Keratinocyte (primary cell): ENCODE results near the gene DNAAF5. TPM values are rescaled to one million over a fixed set of nuclear protein-coding genes. Genes with fewer than 3 reads are reported as not detected.

ENCODE experiments used
- DNase-seq: peaks from one replicate; pipeline ENCODE4 v3.0.0-alpha.2; 2011; ENCODE audit warnings: low read depth, missing footprints, low spot score
- FAIRE-seq: peaks from 2 replicates; lab custom pipeline; 2011; peaks lifted over from hg19 to GRCh38; lab: Jason Lieb, UNC
- H2AFZ ChIP-seq: 2 replicates; pipeline ENCODE4 v1.6.0; 2012; ENCODE audit warnings: low read length, control low read depth, inconsistent platforms; ENCODE audit not compliant: control insufficient read depth
- H3K27ac ChIP-seq: 2 replicates; pipeline ENCODE4 v1.5.1; 2011; ENCODE audit warnings: low read length; ENCODE audit not compliant: control insufficient read depth, insufficient read depth
- H3K27me3 ChIP-seq: 3 replicates; pipeline ENCODE4 v1.6.0; 2011; ENCODE audit warnings: low read length; ENCODE audit not compliant: control insufficient read depth, insufficient read depth; ENCODE audit errors: extremely low read depth
- H3K36me3 ChIP-seq, 2 experiments: 2 replicates in 1 of 2; 3 replicates in 1 of 2; pipeline ENCODE4 v1.5.1; 2011; ENCODE audit warnings: low read length in 2 of 2, mild to moderate bottlenecking in 1 of 2; ENCODE audit not compliant: control insufficient read depth in 2 of 2, insufficient read depth in 2 of 2; ENCODE audit errors: extremely low read depth in 1 of 2
- H3K4me1 ChIP-seq: 3 replicates; pipeline ENCODE4 v1.5.1; 2011; ENCODE audit warnings: low read length; ENCODE audit not compliant: control insufficient read depth, insufficient read depth; ENCODE audit errors: extremely low read depth
- H3K4me2 ChIP-seq: 3 replicates; pipeline ENCODE4 v1.6.0; 2011; ENCODE audit warnings: low read depth, low read length; ENCODE audit not compliant: control insufficient read depth, insufficient read depth; ENCODE audit errors: extremely low read depth
- H3K4me3 ChIP-seq, 3 experiments: fragments of 200-600 bp in 1 of 3; sonication (generic) in 1 of 3; 2 replicates in 2 of 3; 3 replicates in 1 of 3; pipeline ENCODE4 v1.5.1; 2011 to 2016; ENCODE audit warnings: low read length in 3 of 3, mild to moderate bottlenecking in 3 of 3, control low read depth in 2 of 3, inconsistent platforms in 1 of 3, low read depth in 1 of 3, mixed read lengths in 1 of 3, mixed run types in 1 of 3, moderate library complexity in 1 of 3; ENCODE audit not compliant: control insufficient read depth in 2 of 3, insufficient read depth in 2 of 3; ENCODE audit errors: extremely low read depth in 1 of 3
- H3K79me2 ChIP-seq: 2 replicates; pipeline ENCODE4 v1.6.0; 2012; ENCODE audit warnings: low read length; ENCODE audit not compliant: control insufficient read depth, insufficient read depth
- H3K9ac ChIP-seq: 3 replicates; pipeline ENCODE4 v1.6.0; 2011; ENCODE audit warnings: low read length; ENCODE audit not compliant: control insufficient read depth, insufficient read depth; ENCODE audit errors: extremely low read depth
- H3K9me1 ChIP-seq: 3 replicates; pipeline ENCODE4 v1.6.0; 2011; ENCODE audit warnings: low read length; ENCODE audit not compliant: control insufficient read depth, insufficient read depth; ENCODE audit errors: extremely low read depth
- H3K9me3 ChIP-seq: 2 replicates; pipeline ENCODE4 v1.5.1; 2012; ENCODE audit warnings: low read depth, low read length; ENCODE audit not compliant: control insufficient read depth
- H4K20me1 ChIP-seq: 3 replicates; pipeline ENCODE4 v1.6.0; 2011; ENCODE audit warnings: low read length; ENCODE audit not compliant: control insufficient read depth, insufficient read depth; ENCODE audit errors: extremely low read depth
- CTCF ChIP-seq, 3 experiments: IDR thresholded peaks in 1 of 3; conservative IDR thresholded peaks in 1 of 3; optimal IDR thresholded peaks in 1 of 3; 2 replicates in 2 of 3; 3 replicates in 1 of 3; pipeline versions ENCODE3 to v1.5.1; 2011; ENCODE audit warnings: low read length in 3 of 3, mild to moderate bottlenecking in 3 of 3, moderate library complexity in 2 of 3, control low read depth in 1 of 3, inconsistent platforms in 1 of 3; ENCODE audit not compliant: insufficient read depth in 2 of 3; ENCODE audit errors: extremely low read depth in 1 of 3
- EZH2 ChIP-seq: IDR thresholded peaks from one replicate; pipeline ENCODE4 v1.6.1; 2012; ENCODE audit warnings: inconsistent platforms, mild to moderate bottlenecking, low read length, moderate library complexity
- dilution Hi-C: fragments of 300-500 bp; cut with MboI; formaldehyde crosslinking; loops from one replicate; pipeline ENCODE4 v1.7.0; 2020; ENCODE audit warnings: low sequenced_read_pairs; ENCODE audit not compliant: extremely low pct_ligation_motif_present
- polyA plus RNA-seq, 5 experiments: library from polyadenylated mRNA; depleted of rRNA in 3 of 5; stranded (reverse) in 3 of 5; stranded (forward) in 1 of 5; unstranded in 1 of 5; fragments of >200 nt; gene quantifications; 1 replicate in 1 of 5; 2 replicates in 3 of 5; 3 replicates in 1 of 5; pipeline versions ENCODE4 v1.2.1 to v1.2.3, GENCODE V29; 2011 to 2012; ENCODE audit warnings: missing spikeins in 2 of 5, low read depth in 1 of 5, low replicate concordance in 1 of 5

DNAAF5 gene
- polyA plus RNA-seq, 1 donor (not counting 4 experiments of a cell fraction or from before 2014, with no cell fraction given) = 16.3 TPM

- TF ChIP-seq EZH2 = no peak
- no peak for TF ChIP-seq CTCF (optimal IDR thresholded peaks at IDR 0.05 in 1 of 3, IDR thresholded peaks at IDR 0.05 in 1 of 3, conservative IDR thresholded peaks at IDR 0.05 in 1 of 3; ENCODE audit: extremely low read depth in 1 of 3, insufficient read depth in 2 of 3, low read length in 3 of 3)
- DNase-seq (no peak), FAIRE-seq (no peak)
- dilution Hi-C loops = no loop called here
- H3K36me3 ChIP-seq = peaks cover 2 to 7% of the 10 kb centered on the region in 2 experiments
- no peak overlapping the region for H2AFZ ChIP-seq
- peaks cover 8% of the 10 kb centered on the region for H3K9me3 ChIP-seq
- peaks cover 12% of the 10 kb centered on the region for H3K4me1 ChIP-seq
- H3K9ac ChIP-seq = no peak overlapping the region
- H3K27ac ChIP-seq = no peak overlapping the region
- no peaks in the 10 kb centered on the region for H4K20me1 ChIP-seq
- no peaks in the 10 kb centered on the region for H3K27me3 ChIP-seq
- H3K79me2 ChIP-seq = peaks cover 3% of the 10 kb centered on the region
- H3K4me3 ChIP-seq = no peak overlapping the region
- no peaks in the 10 kb centered on the region for H3K9me1 ChIP-seq
- H3K4me2 ChIP-seq = no peak overlapping the region
Observed at GRCh38 chr7:721619-722248, 4.8 kb upstream of the DNAAF5 start.

- no peak for TF ChIP-seq CTCF (optimal IDR thresholded peaks at IDR 0.05 in 1 of 3, IDR thresholded peaks at IDR 0.05 in 1 of 3, conservative IDR thresholded peaks at IDR 0.05 in 1 of 3; ENCODE audit: extremely low read depth in 1 of 3, insufficient read depth in 2 of 3, low read length in 3 of 3)
- no peak for TF ChIP-seq EZH2
- no peak overlapping the region for H3K27ac ChIP-seq
- peaks cover 2% of the 10 kb centered on the region for H4K20me1 ChIP-seq
- no peak overlapping the region for H2AFZ ChIP-seq
- dilution Hi-C loops = no loop called here
- H3K9ac ChIP-seq = no peak overlapping the region
- FAIRE-seq (no peak), DNase-seq (no peak)
- H3K4me2 ChIP-seq = no peak overlapping the region
- H3K9me1 ChIP-seq = no peaks in the 10 kb centered on the region
- peaks cover 2 to 7% of the 10 kb centered on the region in 2 experiments for H3K36me3 ChIP-seq
- no peaks in the 10 kb centered on the region for H3K27me3 ChIP-seq
- peaks cover 18% of the 10 kb centered on the region for H3K4me1 ChIP-seq
- H3K4me3 ChIP-seq = no peak overlapping the region
- H3K9me3 ChIP-seq = peaks cover 8% of the 10 kb centered on the region
- peaks cover 14% of the 10 kb centered on the region for H3K79me2 ChIP-seq
Observed at GRCh38 chr7:723541-723940, 3.0 kb upstream of the DNAAF5 start.
